Natural killer cell (primary cell): Measurements from ENCODE around the gene FAM3C. TPM values are rescaled to one million over a fixed set of nuclear protein-coding genes. Genes with fewer than 3 reads are reported as not detected.

Source experiments
- ATAC-seq, 3 donors: fragments of 150-1000 bp in 2 of 3; fragments of 200-7000 bp in 1 of 3; cut with Tn5 transposase; 1 replicate in 1 of 3; 2 replicates in 2 of 3; pipeline ENCODE4 v1.10.0; 2021; ENCODE audit warnings: mild to moderate bottlenecking in 2 of 3, moderate library complexity in 2 of 3
- DNase-seq, 2 donors: peaks; one replicate each; pipeline versions ENCODE4 v3.0.0 to v3.0.0-alpha.2; 2013 to 2021; ENCODE audit warnings: mixed read lengths in 1 of 2
- H3K27ac ChIP-seq: one replicate; pipeline ENCODE4 v1.5.1; 2013; ENCODE audit warnings: mild to moderate bottlenecking, low read length
- H3K27me3 ChIP-seq: one replicate; pipeline ENCODE4 v1.6.1; 2013; ENCODE audit warnings: low read length; ENCODE audit not compliant: control insufficient read depth, insufficient read depth
- H3K36me3 ChIP-seq: one replicate; pipeline ENCODE4 v1.6.1; 2013; ENCODE audit warnings: low read length; ENCODE audit not compliant: control insufficient read depth, insufficient read depth
- H3K4me1 ChIP-seq: one replicate; pipeline ENCODE4 v1.6.1; 2013; ENCODE audit warnings: low read length; ENCODE audit not compliant: control insufficient read depth, insufficient read depth
- H3K4me3 ChIP-seq: one replicate; pipeline ENCODE4 v1.5.1; 2013; ENCODE audit warnings: low read length
- H3K9me3 ChIP-seq: one replicate; pipeline ENCODE4 v1.6.1; 2013; ENCODE audit warnings: low read length; ENCODE audit not compliant: control insufficient read depth, insufficient read depth
- H3K27ac Mint-ChIP-seq, 2 donors: one replicate each; pipeline ENCODE4 v1.8.0; 2022; ENCODE audit warnings: mild to moderate bottlenecking in 2 of 2, mixed read lengths in 2 of 2, moderate library complexity in 1 of 2
- H3K27me3 Mint-ChIP-seq, 2 donors: one replicate each; pipeline ENCODE4 v1.8.0; 2022; ENCODE audit warnings: low read depth in 2 of 2, mixed read lengths in 2 of 2
- H3K36me3 Mint-ChIP-seq: one replicate; pipeline ENCODE4 v1.8.0; 2022; ENCODE audit warnings: mixed read lengths
- H3K4me1 Mint-ChIP-seq, 2 donors: one replicate each; pipeline ENCODE4 v1.8.0; 2022; ENCODE audit warnings: mixed read lengths in 2 of 2
- H3K4me3 Mint-ChIP-seq: one replicate; pipeline ENCODE4 v1.8.0; 2022; ENCODE audit warnings: mild to moderate bottlenecking, moderate library complexity, mixed read lengths
- H3K9me3 Mint-ChIP-seq, 2 donors: one replicate each; pipeline ENCODE4 v1.8.0; 2022; ENCODE audit warnings: mixed read lengths in 2 of 2
- WGBS: methylation state at CpG from one replicate; pipeline ENCODE4 v1.1.7; 2013; ENCODE audit warnings: missing lambda C conversion rate; ENCODE audit not compliant: insufficient coverage; 5-methylcytosine and 5-hydroxymethylcytosine counted together
- intact Hi-C: fragments of 100-400 bp; cut with micrococcal nuclease; formaldehyde crosslinking; loops from one replicate; pipeline ENCODE4 v1.14.2; 2022
- total RNA-seq, 4 donors: library from RNA; stranded (reverse); fragments of 120-200 nt in 1 of 4; gene quantifications; one replicate each; pipeline versions ENCODE4 v1.2.3 to v1.2.4, GENCODE V29; 2013 to 2022
- TF ChIP-seq, protein P1 (sequence below): fragments of 200-600 bp; IDR thresholded peaks from one replicate; pipeline ENCODE4 v1.8.0; 2022; ENCODE audit warnings: antibody characterized with exemption

The FAM3C gene
- total RNA-seq, 3 donors from 2014 or later (not counting 1 experiment from before 2014, with no cell fraction given) = 24.3 to 42.1 (median 37.0) TPM

DNA sequence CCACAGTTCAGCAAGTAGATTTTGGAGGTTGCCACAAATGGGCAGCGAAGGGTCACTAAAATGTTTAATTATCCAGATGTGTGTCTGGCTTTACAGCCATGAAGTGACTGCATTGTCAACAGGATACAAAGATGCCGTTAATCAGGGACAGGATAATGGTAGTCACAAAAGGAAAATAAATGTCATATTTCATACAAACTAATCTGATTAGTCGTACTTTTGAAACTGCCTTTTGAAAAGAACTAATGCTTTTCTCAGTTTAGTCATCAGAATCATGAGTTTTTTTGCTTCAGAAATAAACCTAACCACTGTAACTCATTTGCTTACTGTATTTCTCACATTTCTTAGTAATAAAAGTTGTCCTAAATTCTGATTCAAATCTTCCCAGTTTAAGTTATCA lies 89.5 kb downstream of the FAM3C start:
- DNase-seq (no peak), ATAC-seq (no peak)
- Histone ChIP-seq H3K4me3 (no peak overlapping the region), H3K27me3 (peaks cover 2% of the 10 kb centered on the region), H3K27ac (no peak overlapping the region), H3K9me3 (no peaks in the 10 kb centered on the region), H3K36me3 (no peaks in the 10 kb centered on the region), H3K4me1 (no peaks in the 10 kb centered on the region)
- no peak overlapping the region for H3K27ac Mint-ChIP-seq
- H3K4me3 Mint-ChIP-seq = no peak overlapping the region
- intact Hi-C loops = no loop called here
- H3K9me3 Mint-ChIP-seq = no peaks in the 10 kb centered on the region
- peaks cover 9 to 18% of the 10 kb centered on the region in 2 donors for H3K27me3 Mint-ChIP-seq
- H3K36me3 Mint-ChIP-seq = no peaks in the 10 kb centered on the region
- H3K4me1 Mint-ChIP-seq = no peaks in the 10 kb centered on the region
- TF ChIP-seq, protein P1, sequence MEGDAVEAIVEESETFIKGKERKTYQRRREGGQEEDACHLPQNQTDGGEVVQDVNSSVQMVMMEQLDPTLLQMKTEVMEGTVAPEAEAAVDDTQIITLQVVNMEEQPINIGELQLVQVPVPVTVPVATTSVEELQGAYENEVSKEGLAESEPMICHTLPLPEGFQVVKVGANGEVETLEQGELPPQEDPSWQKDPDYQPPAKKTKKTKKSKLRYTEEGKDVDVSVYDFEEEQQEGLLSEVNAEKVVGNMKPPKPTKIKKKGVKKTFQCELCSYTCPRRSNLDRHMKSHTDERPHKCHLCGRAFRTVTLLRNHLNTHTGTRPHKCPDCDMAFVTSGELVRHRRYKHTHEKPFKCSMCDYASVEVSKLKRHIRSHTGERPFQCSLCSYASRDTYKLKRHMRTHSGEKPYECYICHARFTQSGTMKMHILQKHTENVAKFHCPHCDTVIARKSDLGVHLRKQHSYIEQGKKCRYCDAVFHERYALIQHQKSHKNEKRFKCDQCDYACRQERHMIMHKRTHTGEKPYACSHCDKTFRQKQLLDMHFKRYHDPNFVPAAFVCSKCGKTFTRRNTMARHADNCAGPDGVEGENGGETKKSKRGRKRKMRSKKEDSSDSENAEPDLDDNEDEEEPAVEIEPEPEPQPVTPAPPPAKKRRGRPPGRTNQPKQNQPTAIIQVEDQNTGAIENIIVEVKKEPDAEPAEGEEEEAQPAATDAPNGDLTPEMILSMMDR = no peak
- 42% methylated on average over 3 of the region's 3 CpGs for WGBS

DNA sequence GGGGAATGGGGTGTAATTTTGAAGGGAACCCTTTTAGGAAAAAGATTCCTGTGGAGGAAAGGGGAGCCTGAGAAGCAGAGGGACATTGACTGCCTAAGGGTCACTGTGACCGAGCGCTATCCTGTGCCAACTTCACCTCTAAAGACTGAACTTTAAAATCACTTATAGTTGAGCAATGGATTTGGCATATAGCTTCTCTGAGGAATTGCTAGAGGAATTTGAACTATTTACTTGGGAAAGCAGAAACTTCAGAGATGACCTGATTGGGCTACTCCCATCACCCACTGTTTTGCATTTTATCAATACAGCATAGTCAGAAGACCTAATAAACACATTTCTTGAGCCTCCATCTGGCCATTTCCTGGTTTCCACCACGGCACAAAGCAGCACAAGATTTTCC lies 91.0 kb downstream of the FAM3C start:
- 89% methylated on average over 3 of the region's 3 CpGs for WGBS
- DNase-seq = no peak
- Mint-ChIP-seq H3K4me3 (no peak overlapping the region), H3K27ac (no peak overlapping the region), H3K9me3 (no peaks in the 10 kb centered on the region), H3K27me3 (peaks cover 9 to 10% of the 10 kb centered on the region in 2 donors), H3K4me1 (no peaks in the 10 kb centered on the region), H3K36me3 (no peaks in the 10 kb centered on the region)
- ATAC-seq = no peak
- intact Hi-C loops = no loop called here
- no peaks in the 10 kb centered on the region for H3K36me3 ChIP-seq
- H3K27ac ChIP-seq = no peak overlapping the region
- TF ChIP-seq, protein P1 = no peak
- H3K4me3 ChIP-seq = no peak overlapping the region
- H3K9me3 ChIP-seq = no peaks in the 10 kb centered on the region
- peaks cover 2% of the 10 kb centered on the region for H3K27me3 ChIP-seq
- H3K4me1 ChIP-seq = no peaks in the 10 kb centered on the region

DNA sequence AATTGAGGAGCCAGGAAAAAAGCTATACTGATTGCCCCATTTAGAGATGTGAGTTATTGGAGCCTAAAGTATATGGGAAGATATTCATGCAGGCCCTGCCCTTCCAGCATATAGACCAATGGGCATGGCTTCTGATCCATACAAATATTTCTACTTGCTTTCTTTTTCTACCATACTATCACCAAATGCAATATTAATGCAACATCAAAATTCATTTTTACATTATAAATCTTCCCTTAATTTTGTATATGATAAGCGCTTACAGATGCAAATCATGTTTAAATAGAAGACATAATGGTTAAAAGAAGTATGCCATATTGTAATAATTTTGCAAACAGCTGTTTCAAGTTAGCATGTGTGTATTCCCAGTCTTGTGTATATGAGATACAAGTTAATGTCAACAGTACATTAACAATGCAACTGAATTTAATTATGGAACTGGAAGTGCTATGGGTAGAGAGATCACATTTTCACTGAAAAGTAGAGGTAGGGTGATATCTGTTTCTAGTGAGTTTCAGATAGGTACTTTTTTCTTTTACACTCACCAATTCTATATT lies 91.9 kb downstream of the FAM3C start:
- WGBS = 100% methylated on average over 1 of the region's 1 CpG
- Mint-ChIP-seq H3K27ac (no peak overlapping the region), H3K4me1 (no peaks in the 10 kb centered on the region), H3K9me3 (no peaks in the 10 kb centered on the region), H3K4me3 (no peak overlapping the region), H3K27me3 (peaks cover 7 to 9% of the 10 kb centered on the region in 2 donors), H3K36me3 (no peaks in the 10 kb centered on the region)
- Histone ChIP-seq H3K36me3 (no peaks in the 10 kb centered on the region), H3K27me3 (no peaks in the 10 kb centered on the region), H3K4me3 (no peak overlapping the region), H3K4me1 (no peaks in the 10 kb centered on the region), H3K27ac (no peak overlapping the region), H3K9me3 (no peaks in the 10 kb centered on the region)
- intact Hi-C loops = no loop called here
- no peak for ATAC-seq
- TF ChIP-seq, protein P1 = no peak
- DNase-seq = no peak
